B cell (primary cell): ENCODE data around the gene PPP6R3. TPM values are rescaled to one million over a fixed set of nuclear protein-coding genes. Genes with fewer than 3 reads are reported as not detected.

Source experiments
- ATAC-seq: fragments of 200-7000 bp; cut with Tn5 transposase; one replicate; pipeline ENCODE4 v1.10.0; 2021; ENCODE audit warnings: low read depth, mild to moderate bottlenecking, moderate number of reproducible peaks, moderate library complexity
- CTCF ChIA-PET: fragments of 350-600 bp; sonication (Branson Sonifier 250); formaldehyde crosslinking; loops from one replicate; lab custom pipeline; 2021; ENCODE audit warnings: antibody characterized with exemption, inconsistent platforms; lab: Charles Lee
- POLR2A ChIA-PET: fragments of 350-600 bp; sonication (Branson Sonifier 250); formaldehyde crosslinking; loops from one replicate; lab custom pipeline; 2021; ENCODE audit warnings: antibody characterized with exemption; lab: Charles Lee
- DNase-seq: peaks from one replicate; pipeline ENCODE4 v3.0.0; 2013
- H2AFZ ChIP-seq: 2 replicates; pipeline ENCODE4 v1.6.1; 2012; ENCODE audit warnings: mild to moderate bottlenecking, low read depth, low read length; ENCODE audit not compliant: insufficient read depth, poor library complexity, severe bottlenecking
- H3K27ac ChIP-seq, 2 donors: 1 replicate in 1 of 2; 2 replicates in 1 of 2; pipeline ENCODE4 v1.5.1; 2012 to 2013; ENCODE audit warnings: low read length in 2 of 2, mild to moderate bottlenecking in 2 of 2, moderate library complexity in 1 of 2
- H3K27me3 ChIP-seq, 4 experiments: fragments of 200-600 bp in 1 of 4; sonication (generic) in 1 of 4; replicated peaks in 1 of 4; 1 replicate in 2 of 4; 2 replicates in 2 of 4; pipeline versions ENCODE4 v1.6.1 to v1.7.0; 2013 to 2016; ENCODE audit warnings: low read length in 3 of 4, mild to moderate bottlenecking in 2 of 4, mixed read lengths in 1 of 4, moderate library complexity in 1 of 4; ENCODE audit not compliant: insufficient read depth in 4 of 4, control insufficient read depth in 3 of 4; ENCODE audit errors: control extremely low read depth in 1 of 4
- H3K36me3 ChIP-seq, 2 experiments: replicated peaks in 1 of 2; 1 replicate in 1 of 2; 2 replicates in 1 of 2; pipeline versions ENCODE4 v1.6.1 to v1.7.1; 2013; ENCODE audit warnings: low read length in 1 of 2; ENCODE audit not compliant: insufficient read depth in 2 of 2, control insufficient read depth in 1 of 2; ENCODE audit errors: control extremely low read depth in 1 of 2, extremely low read depth in 1 of 2
- H3K4me1 ChIP-seq, 2 donors: fragments of 200-600 bp in 1 of 2; sonication (generic) in 1 of 2; 1 replicate in 1 of 2; 2 replicates in 1 of 2; pipeline versions ENCODE4 v1.5.1 to v1.6.1; 2013 to 2017; ENCODE audit warnings: low read length in 2 of 2; ENCODE audit not compliant: control insufficient read depth in 2 of 2, insufficient read depth in 2 of 2
- H3K4me2 ChIP-seq: replicated peaks from 2 replicates; pipeline ENCODE3; 2012; ENCODE audit warnings: mild to moderate bottlenecking, low read depth, low read length; ENCODE audit not compliant: poor library complexity, severe bottlenecking
- H3K4me3 ChIP-seq, 5 experiments: fragments of 200-600 bp in 1 of 5; sonication (generic) in 1 of 5; 1 replicate in 3 of 5; 2 replicates in 2 of 5; pipeline versions ENCODE4 v1.5.1 to v1.7.0; 2011 to 2016; ENCODE audit warnings: low read length in 4 of 5, mild to moderate bottlenecking in 4 of 5, low read depth in 2 of 5, control low read depth in 1 of 5, moderate library complexity in 1 of 5; ENCODE audit not compliant: insufficient read depth in 1 of 5; ENCODE audit errors: control extremely low read depth in 1 of 5, extremely low read depth in 1 of 5
- H3K79me2 ChIP-seq: fragments of 200-600 bp; sonication (generic); one replicate; pipeline ENCODE4 v1.6.0; 2016; ENCODE audit warnings: low read length; ENCODE audit not compliant: control insufficient read depth, insufficient read depth
- H3K9ac ChIP-seq: fragments of 200-600 bp; sonication (generic); 2 replicates; pipeline ENCODE4 v1.6.1; 2017; ENCODE audit warnings: mild to moderate bottlenecking, low read length, moderate library complexity
- H3K9me3 ChIP-seq, 3 donors: one replicate each; pipeline versions ENCODE4 v1.6.1 to v1.7.1; 2013; ENCODE audit warnings: low read length in 2 of 3; ENCODE audit not compliant: control insufficient read depth in 2 of 3, insufficient read depth in 1 of 3; ENCODE audit errors: control extremely low read depth in 1 of 3
- H4K20me1 ChIP-seq: 2 replicates; pipeline ENCODE4 v1.6.0; 2012; ENCODE audit warnings: mild to moderate bottlenecking, low read length; ENCODE audit not compliant: insufficient read depth, control insufficient read depth, poor library complexity, severe bottlenecking
- H3K27ac Mint-ChIP-seq: one replicate; pipeline ENCODE4 v1.8.0; 2021; ENCODE audit warnings: mixed read lengths
- H3K27me3 Mint-ChIP-seq: one replicate; pipeline ENCODE4 v1.8.0; 2021; ENCODE audit warnings: mixed read lengths
- H3K4me1 Mint-ChIP-seq: one replicate; pipeline ENCODE4 v1.8.0; 2021; ENCODE audit warnings: mixed read lengths
- H3K4me3 Mint-ChIP-seq: one replicate; pipeline ENCODE4 v1.8.0; 2021; ENCODE audit warnings: mixed read lengths
- H3K9me3 Mint-ChIP-seq: one replicate; pipeline ENCODE4 v1.8.0; 2022; ENCODE audit warnings: mixed read lengths; ENCODE audit not compliant: insufficient read depth
- EZH2 ChIP-seq: IDR thresholded peaks from 2 replicates; pipeline ENCODE4 v1.6.1; 2012; ENCODE audit warnings: borderline replicate concordance, low read depth, mild to moderate bottlenecking, moderate library complexity, low read length; ENCODE audit not compliant: insufficient read depth, poor library complexity, severe bottlenecking
- WGBS: methylation state at CpG from one replicate; pipeline ENCODE4 v1.1.5; 2013; ENCODE audit warnings: missing lambda C conversion rate; ENCODE audit not compliant: insufficient coverage; 5-methylcytosine and 5-hydroxymethylcytosine counted together
- intact Hi-C: fragments of 100-400 bp; cut with micrococcal nuclease; formaldehyde crosslinking; loops from one replicate; pipeline ENCODE4 v1.10.0; 2022
- polyA plus RNA-seq: library from polyadenylated mRNA; depleted of rRNA; stranded (reverse); fragments of >200 nt; gene quantifications from 2 replicates; pipeline ENCODE4 v1.2.3, GENCODE V29; 2012
- total RNA-seq, 2 donors: library from RNA; stranded (reverse); fragments of 120-200 nt in 1 of 2; gene quantifications; 1 replicate in 1 of 2; 2 replicates in 1 of 2; pipeline versions ENCODE4 v1.2.3 to v1.2.4, GENCODE V29; 2013 to 2022
- TF ChIP-seq, protein P1 (sequence below): fragments of 200-600 bp; IDR thresholded peaks from one replicate; pipeline ENCODE4 v1.8.0; 2022; ENCODE audit warnings: antibody characterized with exemption, mild to moderate bottlenecking

The PPP6R3 gene
- total and polyA plus RNA-seq, 2 donors (not counting 1 experiment from before 2014, with no cell fraction given) = 48.5 to 159 TPM

DNA sequence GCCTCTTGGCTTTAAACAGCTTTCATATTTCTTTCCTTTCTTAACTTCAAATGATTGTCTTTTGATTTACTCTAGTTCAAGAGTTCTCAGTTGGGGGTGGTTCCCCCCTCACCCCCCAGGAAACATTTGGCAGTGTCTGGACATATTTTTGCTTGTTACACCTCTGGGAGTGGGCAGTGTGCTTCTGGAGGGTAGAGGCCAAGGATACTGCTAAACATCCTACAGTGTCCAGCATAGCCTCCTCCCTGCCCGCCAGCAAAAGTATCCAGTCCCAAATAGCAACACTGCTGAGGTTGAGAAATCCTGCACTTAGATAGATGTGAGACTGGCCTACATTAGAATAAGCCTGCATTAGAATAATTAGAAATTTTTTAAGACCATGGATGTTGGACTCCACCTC, 3.2 kb downstream of the PPP6R3 start:
- peaks cover 73% of the 10 kb centered on the region for H4K20me1 ChIP-seq
- peaks cover 81% of the 10 kb centered on the region for H3K79me2 ChIP-seq
- H3K4me1 ChIP-seq = peaks cover 52 to 57% of the 10 kb centered on the region in 2 donors
- WGBS = no CpG with 5 or more reads among the region's 1 CpG
- TF ChIP-seq EZH2 = no peak
- TF ChIP-seq, protein P1, sequence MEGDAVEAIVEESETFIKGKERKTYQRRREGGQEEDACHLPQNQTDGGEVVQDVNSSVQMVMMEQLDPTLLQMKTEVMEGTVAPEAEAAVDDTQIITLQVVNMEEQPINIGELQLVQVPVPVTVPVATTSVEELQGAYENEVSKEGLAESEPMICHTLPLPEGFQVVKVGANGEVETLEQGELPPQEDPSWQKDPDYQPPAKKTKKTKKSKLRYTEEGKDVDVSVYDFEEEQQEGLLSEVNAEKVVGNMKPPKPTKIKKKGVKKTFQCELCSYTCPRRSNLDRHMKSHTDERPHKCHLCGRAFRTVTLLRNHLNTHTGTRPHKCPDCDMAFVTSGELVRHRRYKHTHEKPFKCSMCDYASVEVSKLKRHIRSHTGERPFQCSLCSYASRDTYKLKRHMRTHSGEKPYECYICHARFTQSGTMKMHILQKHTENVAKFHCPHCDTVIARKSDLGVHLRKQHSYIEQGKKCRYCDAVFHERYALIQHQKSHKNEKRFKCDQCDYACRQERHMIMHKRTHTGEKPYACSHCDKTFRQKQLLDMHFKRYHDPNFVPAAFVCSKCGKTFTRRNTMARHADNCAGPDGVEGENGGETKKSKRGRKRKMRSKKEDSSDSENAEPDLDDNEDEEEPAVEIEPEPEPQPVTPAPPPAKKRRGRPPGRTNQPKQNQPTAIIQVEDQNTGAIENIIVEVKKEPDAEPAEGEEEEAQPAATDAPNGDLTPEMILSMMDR = no peak
- H3K27me3 Mint-ChIP-seq = no peaks in the 10 kb centered on the region
- no peak for ATAC-seq
- no peak for DNase-seq
- no peak overlapping the region for H3K27ac Mint-ChIP-seq
- H3K9me3 ChIP-seq = no peaks in the 10 kb centered on the region
- peak overlapping the region in 1 of 2 donors; percentile 19 for H3K27ac ChIP-seq
- no peaks in the 10 kb centered on the region for H3K9me3 Mint-ChIP-seq
- intact Hi-C loops = loop anchor here (5.0 to 10.0 kb wide), 3 partner anchors 81 to 581 kb away; partner anchors contain the start of genes NDUFS8, TCIRG1 and TPCN2
- H3K36me3 ChIP-seq = peaks cover 0 to 3% of the 10 kb centered on the region in 2 experiments
- no peaks in the 10 kb centered on the region for H3K27me3 ChIP-seq
- H3K4me2 ChIP-seq = peak overlapping the region; percentile 91
- peaks cover 64% of the 10 kb centered on the region for H3K4me1 Mint-ChIP-seq
- peak overlapping the region; percentile 21 for H3K4me3 Mint-ChIP-seq
- H2AFZ ChIP-seq = no peak overlapping the region
- no peak overlapping the region for H3K9ac ChIP-seq
- POLR2A ChIA-PET = no interaction called here
- H3K4me3 ChIP-seq = no peak overlapping the region
- CTCF ChIA-PET = interaction anchor here (1.4 kb wide), 1 partner anchor 207 kb away, joined by 3 read pairs; no protein-coding TSS in a partner anchor

DNA sequence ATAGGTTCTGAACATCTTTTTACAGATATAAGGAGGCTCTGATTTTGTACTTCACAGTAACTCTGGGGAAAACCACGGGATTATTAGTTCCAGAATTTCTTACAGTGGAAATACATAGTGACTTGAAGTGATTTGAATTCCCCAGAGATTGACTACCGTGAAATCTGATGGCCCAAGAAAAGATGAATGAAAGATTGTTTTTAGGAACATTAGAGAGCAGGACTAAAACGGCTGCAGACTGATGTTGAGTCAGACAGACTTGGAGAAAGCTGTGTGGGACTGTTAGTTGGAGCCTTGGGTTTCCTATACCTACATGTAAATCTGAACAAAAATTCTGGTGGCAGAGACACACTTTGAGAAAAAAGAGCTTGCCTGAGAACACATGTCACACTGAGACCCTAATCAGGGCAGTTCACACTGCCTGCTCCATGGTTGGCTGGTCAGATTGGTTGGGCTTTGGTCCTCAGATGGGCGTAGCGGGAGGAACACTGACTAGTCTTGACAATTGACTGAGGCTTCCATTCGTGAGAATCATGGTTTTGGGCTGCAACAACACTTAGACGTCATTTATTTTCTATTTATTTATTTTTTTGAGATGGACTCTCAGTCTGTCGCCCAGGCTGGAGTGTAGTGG, 6.8 kb downstream of the PPP6R3 start:
- DNase-seq = no peak
- H3K27ac ChIP-seq = peak overlapping the region in 1 of 2 donors; percentile 25
- no peaks in the 10 kb centered on the region for H3K9me3 ChIP-seq
- H3K4me2 ChIP-seq = peak overlapping the region; percentile 11
- ChIA-PET POLR2A (no interaction called here), CTCF (no interaction called here)
- no peak for ATAC-seq
- H3K4me3 ChIP-seq = no peak overlapping the region
- peaks cover 99% of the 10 kb centered on the region for H4K20me1 ChIP-seq
- no peak overlapping the region for H3K27ac Mint-ChIP-seq
- H3K4me3 Mint-ChIP-seq = peak overlapping the region; percentile 54
- no peaks in the 10 kb centered on the region for H3K27me3 ChIP-seq
- H3K9me3 Mint-ChIP-seq = no peaks in the 10 kb centered on the region
- H3K27me3 Mint-ChIP-seq = no peaks in the 10 kb centered on the region
- intact Hi-C loops = loop anchor here (10.0 kb wide), 2 partner anchors 433 to 577 kb away; partner anchors contain the start of genes NDUFS8, TCIRG1 and TPCN2
- 81% methylated on average over 4 of the region's 8 CpGs for WGBS
- peaks cover 100% of the 10 kb centered on the region for H3K79me2 ChIP-seq
- H3K4me1 Mint-ChIP-seq = peaks cover 87% of the 10 kb centered on the region
- H3K4me1 ChIP-seq = peaks cover 72 to 81% of the 10 kb centered on the region in 2 donors
- TF ChIP-seq, protein P1 = no peak
- no peak for TF ChIP-seq EZH2
- no peak overlapping the region for H2AFZ ChIP-seq
- peaks cover 3 to 4% of the 10 kb centered on the region in 2 experiments for H3K36me3 ChIP-seq
- no peak overlapping the region for H3K9ac ChIP-seq
